ENCODE data around the gene MLX. TPM values are rescaled to one million over a fixed set of nuclear protein-coding genes. Genes with fewer than 3 reads are reported as not detected.
"Not testable (repeated sequence)": the region's sequence is repeated elsewhere in the genome, so short reads cannot be mapped to it uniquely, and the experiment has no call there.

Gene MLX
- total RNA-seq, 4 donors from 2014 or later: 47.0 to 62.8 (median 52.9) TPM

- 96 to 98% methylated on average over 14 of the region's 14 CpGs for WGBS, 2 donors
- H3K36me3 ChIP-seq: peaks cover 19 to 21% of the 10 kb centered on the region in 2 donors
- H3K27ac ChIP-seq: no peak overlapping the region
- H3K9me3 ChIP-seq: no peaks in the 10 kb centered on the region
- no peaks in the 10 kb centered on the region for H3K27me3 ChIP-seq
- no peak for DNase-seq
- no peak overlapping the region for H3K4me3 ChIP-seq (replicated peaks in 1 of 3)
- H3K4me1 ChIP-seq: peaks cover 8 to 19% of the 10 kb centered on the region in 2 donors
- intact Hi-C loops (cut with DNase I): no loop called here
- TF ChIP-seq POLR2A (IDR thresholded peaks at IDR 0.05) (no peak), CTCF (IDR thresholded peaks at IDR 0.05) (no peak)
Measured at GRCh38 chr17:42538482-42538881, 28.4 kb upstream of the MLX start.

GRCh38 chr17:42540558-42540957 lies 26.3 kb upstream of the MLX start:
- WGBS, 2 donors: 94 to 97% methylated on average over 4 of the region's 4 CpGs
- H3K27ac ChIP-seq; H3K27me3 ChIP-seq; H3K4me3 ChIP-seq (replicated peaks in 1 of 3); intact Hi-C loops (cut with DNase I); DNase-seq; H3K9me3 ChIP-seq: not testable (repeated sequence)
- peaks cover 21 to 30% of the 10 kb centered on the region in 2 donors for H3K36me3 ChIP-seq
- peaks cover 8 to 11% of the 10 kb centered on the region in 2 donors for H3K4me1 ChIP-seq

GRCh38 chr17:42541041-42541833 lies 25.7 kb upstream of the MLX start:
- WGBS, 2 donors: 85 to 89% methylated on average over 13 to 17 of the region's 17 CpGs
- intact Hi-C loops (cut with DNase I): no loop called here
- no peak overlapping the region for H3K4me3 ChIP-seq (replicated peaks in 1 of 3)
- TF ChIP-seq CTCF (IDR thresholded peaks at IDR 0.05) (no peak), POLR2A (IDR thresholded peaks at IDR 0.05) (no peak)
- H3K4me1 ChIP-seq: peaks cover 8 to 9% of the 10 kb centered on the region in 2 donors
- H3K27me3 ChIP-seq: no peaks in the 10 kb centered on the region
- DNase-seq: no peak
- H3K27ac ChIP-seq: no peak overlapping the region
- no peaks in the 10 kb centered on the region for H3K9me3 ChIP-seq
- H3K36me3 ChIP-seq: peaks cover 21 to 30% of the 10 kb centered on the region in 2 donors

GRCh38 chr17:42543190-42544079 lies 23.5 kb upstream of the MLX start:
- 94 to 95% methylated on average over 21 to 34 of the region's 39 CpGs for WGBS, 2 donors
- H3K4me3 ChIP-seq (replicated peaks in 1 of 3): no peak overlapping the region
- peaks cover 19 to 30% of the 10 kb centered on the region in 2 donors for H3K36me3 ChIP-seq
- no peaks in the 10 kb centered on the region for H3K9me3 ChIP-seq
- H3K27ac ChIP-seq: no peak overlapping the region
- no peak for TF ChIP-seq POLR2A (IDR thresholded peaks at IDR 0.05)
- no peak for TF ChIP-seq CTCF (IDR thresholded peaks at IDR 0.05)
- H3K4me1 ChIP-seq: peaks cover 3 to 5% of the 10 kb centered on the region in 2 donors
- no peaks in the 10 kb centered on the region for H3K27me3 ChIP-seq
- no peak for DNase-seq
- intact Hi-C loops (cut with DNase I): no loop called here

GRCh38 chr17:42544874-42545283 lies 22.0 kb upstream of the MLX start:
- TF ChIP-seq POLR2A (IDR thresholded peaks at IDR 0.05) (no peak), CTCF (IDR thresholded peaks at IDR 0.05) (no peak)
- Histone ChIP-seq H3K27me3 (no peaks in the 10 kb centered on the region), H3K27ac (no peak overlapping the region), H3K4me3 (replicated peaks in 1 of 3) (no peak overlapping the region), H3K4me1 (peaks cover 10 to 11% of the 10 kb centered on the region in 2 donors), H3K9me3 (no peaks in the 10 kb centered on the region), H3K36me3 (peaks cover 12 to 20% of the 10 kb centered on the region in 2 donors)
- intact Hi-C loops (cut with DNase I): no loop called here
- no peak for DNase-seq
- 81 to 84% methylated on average over 8 of the region's 8 CpGs for WGBS, 2 donors

GRCh38 chr17:42545755-42546505 lies 21.0 kb upstream of the MLX start:
- WGBS, 2 donors: 86 to 89% methylated on average over 9 of the region's 9 CpGs
- H3K27me3 ChIP-seq; DNase-seq; H3K27ac ChIP-seq; H3K9me3 ChIP-seq; intact Hi-C loops (cut with DNase I); H3K4me3 ChIP-seq (replicated peaks in 1 of 3): not testable (repeated sequence)
- H3K4me1 ChIP-seq: peaks cover 10 to 11% of the 10 kb centered on the region in 2 donors
- peaks cover 12 to 20% of the 10 kb centered on the region in 2 donors for H3K36me3 ChIP-seq
